NCI-H2227 treated with DMSO at 0.1 percent for 48 hours (cell line): ENCODE results near the gene SORT1.
"Not testable (repeated sequence)": the region's sequence is repeated elsewhere in the genome, so short reads cannot be mapped to it uniquely, and the experiment has no call there.

Source experiments
- DNase-seq: peaks from one replicate; lab custom pipeline; 2025; lab: John Stamatoyannopoulos, UW

SORT1 gene

DNA sequence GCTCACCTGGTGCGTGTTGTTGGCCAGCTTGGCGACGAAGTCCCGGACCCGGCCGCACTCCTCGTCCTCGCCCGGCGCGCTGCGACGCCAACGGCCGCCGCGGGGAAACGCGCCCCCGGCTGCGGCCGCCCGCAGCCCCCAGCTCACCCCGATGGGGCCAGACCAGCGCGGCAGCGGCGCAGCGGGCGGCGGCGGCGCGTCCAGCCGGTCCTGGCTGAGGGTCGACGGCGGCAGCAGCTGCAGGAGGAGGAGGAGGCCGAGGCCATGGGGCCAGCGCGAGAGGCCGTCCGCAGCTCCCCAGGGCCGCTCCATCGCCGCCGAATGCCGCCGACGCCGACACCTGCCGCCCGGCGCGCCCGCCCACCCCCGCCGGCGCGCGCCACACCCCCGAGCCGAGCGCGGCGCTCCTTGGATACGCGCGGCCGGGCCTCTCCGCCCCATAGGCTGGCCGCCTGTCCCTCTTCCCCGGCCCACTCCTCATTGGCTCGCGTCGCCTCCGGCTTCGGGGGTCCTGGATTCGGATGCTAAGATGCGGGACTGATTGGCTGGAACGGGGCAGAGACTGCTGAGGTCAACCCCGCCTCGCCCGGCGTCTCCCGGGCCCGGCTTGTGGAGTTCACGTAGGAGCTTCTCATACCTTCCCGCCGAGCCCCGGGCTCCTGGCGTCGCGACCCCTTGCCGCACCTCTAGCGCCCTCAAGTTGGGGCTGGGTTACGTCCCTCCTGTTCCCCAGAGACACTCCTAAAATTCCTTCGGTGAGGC lies at the start of gene SORT1:
Gene SORT1 (minus strand): TSS at position 338 of the 762 bp plus-strand sequence. CDS start 26 bp downstream, at position 312.
- DNase-seq: peak; percentile 96

DNA sequence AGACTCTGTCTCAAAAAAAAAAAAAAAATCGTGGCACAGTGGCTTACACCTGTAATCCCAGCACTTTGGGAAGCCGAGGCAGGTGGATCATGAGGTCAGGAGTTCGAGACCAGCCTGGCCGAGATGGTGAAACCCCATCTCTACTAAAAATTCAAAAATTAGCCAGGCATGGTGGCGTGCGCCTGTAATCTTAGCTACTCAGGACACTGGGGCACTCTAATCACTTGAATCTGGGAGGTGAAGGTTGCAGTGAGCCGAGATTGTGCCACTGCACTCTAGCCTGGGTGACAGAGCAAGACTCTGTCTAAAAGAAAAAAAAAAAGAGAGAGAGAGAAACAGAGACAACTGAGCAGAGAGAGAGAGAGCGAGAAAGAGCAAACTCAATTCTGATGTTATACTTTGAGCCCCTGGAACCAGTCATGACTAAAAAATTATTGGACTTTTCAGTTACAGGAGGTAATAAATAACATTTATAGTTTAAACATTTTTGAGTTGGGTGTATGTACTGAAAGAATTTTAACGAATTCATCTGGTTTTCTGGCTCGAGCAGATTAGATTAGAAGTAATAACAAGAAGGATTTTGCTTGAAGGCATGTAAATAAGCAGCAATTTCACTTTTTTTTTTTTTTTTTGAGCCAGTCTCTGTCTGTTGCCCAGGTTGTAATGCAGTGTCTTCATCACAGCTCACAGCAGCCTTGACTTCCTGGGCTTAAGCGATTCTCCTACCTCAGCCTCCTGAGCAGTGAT lies 48.4 kb upstream of the SORT1 start:
- not testable (repeated sequence) for DNase-seq

DNA sequence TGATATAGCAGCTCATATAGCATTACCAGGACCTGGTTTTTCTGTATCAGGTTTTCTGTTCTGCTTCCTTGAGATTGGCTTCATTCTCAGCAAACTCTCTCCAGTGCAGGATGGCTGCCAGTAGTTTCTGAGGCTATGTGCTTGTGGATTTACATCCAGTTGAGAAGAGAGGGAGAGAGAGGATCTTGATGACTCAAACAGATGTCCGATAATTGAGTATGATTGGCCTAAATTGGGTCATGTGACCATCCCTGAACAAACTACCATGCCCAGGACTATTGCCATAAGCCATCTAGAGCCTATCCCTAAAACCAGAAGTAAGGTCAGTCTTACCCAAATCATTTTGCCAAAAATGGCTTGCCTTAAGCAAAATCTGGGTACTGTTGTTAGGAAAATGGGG lies 46.6 kb upstream of the SORT1 start:
- DNase-seq: no peak

- no peak for DNase-seq
Observed at GRCh38 chr1:109443476-109443875, 45.8 kb upstream of the SORT1 start.

DNA sequence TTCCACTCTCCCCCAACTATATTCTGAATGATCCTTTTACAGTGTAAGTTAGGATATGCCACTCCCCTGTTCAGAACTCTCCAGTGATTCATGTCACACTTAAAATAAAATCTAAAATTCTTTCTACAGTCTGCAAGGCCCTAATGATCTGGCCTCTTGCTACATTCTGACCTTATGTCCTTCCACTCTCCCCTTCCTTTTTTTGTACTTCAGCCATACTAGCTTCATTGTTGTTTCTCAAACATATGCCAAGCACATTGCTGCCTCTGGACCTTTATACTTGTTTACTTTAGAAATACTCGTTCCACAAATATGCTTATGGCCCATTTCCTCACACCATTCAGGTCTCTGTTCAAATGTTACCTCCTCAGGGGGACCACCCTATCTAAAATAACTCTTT lies 43.4 kb upstream of the SORT1 start:
- DNase-seq: no peak

DNA sequence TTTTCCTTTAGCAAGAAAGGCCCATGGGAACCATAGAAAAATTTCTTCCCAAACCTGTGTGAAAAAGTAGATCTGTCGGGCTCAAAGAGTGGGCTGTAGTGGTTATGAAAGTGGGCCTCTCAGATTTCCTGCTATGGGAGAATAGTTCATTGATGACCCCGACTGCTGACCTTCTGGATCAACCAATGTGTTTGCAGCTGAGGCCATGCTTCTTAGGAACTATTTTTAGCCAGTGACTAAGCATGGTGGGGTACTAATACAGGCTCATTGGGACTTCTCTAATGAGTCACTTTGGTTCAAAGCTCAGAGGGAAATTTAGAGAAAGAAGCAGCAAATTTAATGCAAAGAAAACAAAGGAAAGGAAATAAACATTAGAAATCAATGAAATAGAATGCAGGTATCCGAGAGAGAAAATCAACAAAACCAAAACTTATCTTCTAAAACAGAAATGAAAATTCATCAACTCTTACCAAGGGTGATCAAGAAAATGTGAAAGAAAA lies 41.1 kb upstream of the SORT1 start:
- DNase-seq: no peak

DNA sequence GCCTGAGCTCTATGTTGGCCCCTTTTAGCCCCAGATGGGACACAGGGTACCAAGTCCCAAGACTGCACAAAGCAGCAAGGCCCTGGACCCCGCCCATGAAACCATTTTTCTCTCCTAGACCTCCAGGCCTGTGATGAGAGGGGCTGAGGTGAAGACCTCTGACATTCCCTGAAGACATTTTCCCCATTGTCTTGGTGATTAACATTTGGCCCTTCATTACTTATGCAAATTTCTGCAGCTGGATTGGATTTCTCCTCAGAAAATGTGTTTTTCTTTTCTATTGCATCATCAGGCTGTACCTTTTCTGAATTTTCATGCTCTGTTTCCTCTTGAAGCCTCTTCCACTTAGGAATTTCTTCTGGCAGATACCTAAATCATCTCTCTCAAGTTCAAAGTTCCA lies 36.8 kb upstream of the SORT1 start:
- no peak for DNase-seq

DNA sequence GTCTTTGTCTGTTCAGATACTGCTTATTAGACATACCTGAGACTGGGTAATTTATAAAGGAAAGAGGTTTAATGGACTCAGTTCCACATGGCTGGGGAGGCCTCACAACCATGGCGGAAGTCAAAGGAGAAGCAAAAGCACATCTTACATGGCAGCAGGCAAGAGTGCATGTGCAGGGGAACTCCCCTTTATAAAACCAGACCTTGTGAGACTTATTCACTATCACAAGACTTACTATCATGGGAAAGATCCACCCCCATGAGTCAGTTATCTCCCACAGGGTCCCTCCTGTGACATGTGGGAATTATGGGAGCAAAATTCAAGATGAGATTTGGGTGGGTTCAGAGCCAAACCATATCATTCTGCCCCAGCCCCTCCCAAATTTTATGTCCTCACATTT lies 35.6 kb upstream of the SORT1 start:
- DNase-seq: no peak

DNA sequence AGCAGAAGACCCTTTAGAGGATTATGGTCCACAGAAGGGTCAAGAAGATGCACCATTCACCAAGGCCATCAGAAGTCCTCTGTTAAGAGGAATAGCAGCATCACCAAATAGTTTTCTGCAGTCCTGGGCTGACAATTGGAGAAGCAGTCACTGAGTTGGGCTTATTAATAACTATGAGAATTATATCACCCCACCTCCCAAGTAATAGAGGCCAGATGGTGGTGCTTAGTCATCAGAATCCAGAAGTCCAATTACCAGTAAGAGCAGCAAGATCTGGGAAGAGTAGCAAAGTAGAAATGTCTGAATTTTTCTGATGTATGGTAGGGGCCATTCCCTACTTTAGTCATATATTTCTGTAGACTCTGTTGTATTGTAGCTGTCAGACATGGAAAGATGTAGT lies 34.6 kb upstream of the SORT1 start:
- no peak for DNase-seq

GRCh38 chr1:109427171-109427467 lies 29.4 kb upstream of the SORT1 start:
- no peak for DNase-seq

GRCh38 chr1:109426281-109427170 lies 28.8 kb upstream of the SORT1 start, which contains the start of gene PSMA5:
PSMA5 (minus strand) TSS chr1:109426448; CDS start chr1:109426330, 118 bp downstream.
- DNase-seq: peak; percentile 97

DNA sequence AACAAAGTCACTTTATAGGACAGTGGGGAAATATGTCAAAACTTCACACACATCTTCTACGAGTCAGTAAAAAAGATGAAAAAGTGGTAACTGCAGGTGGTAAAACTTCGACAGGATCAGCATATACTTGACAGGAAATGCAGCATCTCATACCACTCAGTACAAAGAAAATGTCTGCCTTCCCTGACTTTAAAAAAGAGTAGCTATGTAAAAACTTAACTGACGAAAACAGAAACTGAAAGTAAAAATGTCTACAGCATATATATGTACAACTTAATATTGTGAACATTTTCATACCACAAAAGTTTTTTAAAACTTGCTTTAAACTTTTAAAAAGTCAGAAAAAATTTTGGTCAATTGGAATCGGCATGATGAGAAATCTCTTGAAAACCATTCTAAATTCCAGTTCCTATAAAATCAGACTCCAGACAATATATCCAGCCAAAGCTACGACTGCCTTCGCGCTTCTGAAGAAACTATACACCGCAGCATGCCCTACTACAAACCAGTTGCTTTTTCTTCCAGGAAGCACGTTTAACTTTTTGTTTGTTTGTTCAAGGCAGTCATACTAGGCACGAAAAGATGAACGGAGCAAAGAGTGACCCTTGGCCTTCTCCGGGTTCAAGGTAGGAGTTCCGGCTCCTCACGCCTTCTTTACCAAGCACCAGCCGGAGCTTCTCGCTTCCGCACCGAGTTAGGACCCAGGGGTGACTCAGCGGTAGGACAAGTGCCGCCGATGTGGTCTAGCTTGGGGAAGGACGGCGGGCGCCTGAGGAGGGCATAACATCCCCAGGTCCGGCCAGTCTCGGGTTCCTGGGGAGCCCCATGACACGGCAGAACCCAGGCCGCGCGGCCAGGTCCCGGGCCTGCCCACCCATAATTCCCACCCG lies 27.9 kb upstream of the SORT1 start:
- DNase-seq: no peak

- no peak for DNase-seq
Observed at GRCh38 chr1:109423498-109423897, 25.8 kb upstream of the SORT1 start.

DNA sequence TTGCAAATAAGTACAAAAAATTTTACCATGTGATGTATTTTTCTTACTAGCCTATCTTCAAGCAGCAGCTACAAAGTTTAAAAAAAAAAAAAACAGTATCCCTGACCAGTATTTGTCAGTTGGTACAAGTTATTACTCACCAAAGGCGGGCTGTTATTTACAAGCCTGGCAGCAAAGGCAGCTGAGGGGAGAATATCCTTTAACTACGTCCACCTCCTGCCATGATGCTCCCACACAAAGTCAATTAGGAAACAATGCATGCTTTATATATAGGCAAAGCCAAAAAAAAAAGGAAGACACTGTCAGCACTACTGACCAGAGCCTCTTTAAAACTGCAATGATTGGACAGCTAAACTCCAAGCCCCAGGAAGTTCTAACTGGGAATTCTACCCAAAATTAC lies 14.8 kb upstream of the SORT1 start:
- DNase-seq: no peak

- DNase-seq: no peak
Observed at GRCh38 chr1:109404838-109405237, 7.1 kb upstream of the SORT1 start.

DNA sequence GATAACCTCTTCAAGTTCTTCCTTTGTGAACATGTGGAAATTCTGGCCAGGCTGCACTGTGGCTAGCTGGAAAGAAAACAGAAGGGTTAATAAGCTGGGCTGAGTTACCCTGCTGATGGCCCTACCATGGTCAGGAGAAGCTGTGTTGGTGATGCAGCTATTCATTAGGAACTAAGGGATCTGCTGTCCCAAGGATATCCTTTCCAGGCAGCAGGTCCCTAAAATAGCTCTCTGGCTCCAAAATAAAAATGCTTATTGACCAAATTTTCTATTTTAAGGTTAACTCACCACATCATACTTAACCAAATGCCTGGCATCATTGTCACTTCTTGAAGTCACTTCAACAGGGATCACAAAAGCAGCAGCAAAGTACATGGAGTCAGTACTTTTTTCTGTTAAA lies 4.3 kb upstream of the SORT1 start:
- no peak for DNase-seq

DNA sequence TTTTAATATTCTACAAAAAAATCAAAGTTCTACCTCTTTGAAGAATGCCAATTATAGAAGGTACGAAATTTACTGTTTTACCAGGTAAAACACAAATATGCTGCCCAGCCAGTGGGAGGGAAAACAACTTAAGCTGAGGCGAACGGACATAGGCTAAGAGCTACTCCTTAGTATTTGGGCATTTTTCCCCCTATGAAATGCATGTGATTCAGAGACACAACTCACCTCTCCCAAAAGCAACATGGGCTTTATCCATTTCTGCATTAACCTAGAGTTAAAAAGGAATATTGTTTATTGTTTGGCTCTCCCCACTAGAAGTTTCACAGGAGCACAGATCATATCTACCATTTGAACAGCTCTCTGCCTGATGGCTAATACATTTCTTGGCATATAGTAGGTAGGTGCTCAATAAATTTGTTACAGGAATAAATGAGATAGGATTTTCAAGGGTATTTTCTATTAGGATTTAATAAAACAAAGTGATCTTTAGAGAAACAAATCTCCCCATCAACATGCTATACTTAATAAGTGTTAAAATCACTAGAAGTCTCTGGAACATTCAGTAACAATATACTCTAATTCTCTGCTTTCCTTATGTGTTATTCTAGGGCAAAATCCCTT lies 2.4 kb upstream of the SORT1 start:
- no peak for DNase-seq

DNA sequence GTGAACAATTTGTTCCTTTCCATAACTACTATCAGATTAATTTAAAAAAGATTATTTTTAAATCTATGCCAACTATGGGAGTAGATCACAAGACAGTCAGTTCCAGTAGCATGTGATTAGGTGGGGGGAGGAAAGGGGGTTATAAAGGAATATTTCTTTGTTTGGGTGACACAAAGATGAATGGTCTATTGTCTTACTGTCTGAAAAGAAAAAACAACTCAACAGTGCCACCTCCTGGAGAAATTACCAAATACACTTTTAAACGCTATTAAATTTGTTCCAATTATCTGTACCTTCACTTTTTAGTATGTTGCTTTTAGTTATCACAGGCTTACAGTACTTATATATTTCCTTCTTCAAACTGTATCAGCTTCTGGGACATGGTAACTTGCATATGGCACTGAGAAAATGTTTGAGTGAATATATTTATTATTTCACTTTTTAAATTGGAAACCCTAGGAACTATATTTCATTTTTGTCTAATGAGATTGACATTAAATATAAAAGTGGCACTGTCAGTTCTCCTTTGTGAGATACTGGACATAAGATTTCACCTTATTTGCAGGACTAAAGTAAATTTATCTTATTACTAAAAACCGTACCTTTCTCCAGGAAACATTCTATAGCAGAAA lies 1.7 kb upstream of the SORT1 start:
- DNase-seq: peak; percentile 78

DNA sequence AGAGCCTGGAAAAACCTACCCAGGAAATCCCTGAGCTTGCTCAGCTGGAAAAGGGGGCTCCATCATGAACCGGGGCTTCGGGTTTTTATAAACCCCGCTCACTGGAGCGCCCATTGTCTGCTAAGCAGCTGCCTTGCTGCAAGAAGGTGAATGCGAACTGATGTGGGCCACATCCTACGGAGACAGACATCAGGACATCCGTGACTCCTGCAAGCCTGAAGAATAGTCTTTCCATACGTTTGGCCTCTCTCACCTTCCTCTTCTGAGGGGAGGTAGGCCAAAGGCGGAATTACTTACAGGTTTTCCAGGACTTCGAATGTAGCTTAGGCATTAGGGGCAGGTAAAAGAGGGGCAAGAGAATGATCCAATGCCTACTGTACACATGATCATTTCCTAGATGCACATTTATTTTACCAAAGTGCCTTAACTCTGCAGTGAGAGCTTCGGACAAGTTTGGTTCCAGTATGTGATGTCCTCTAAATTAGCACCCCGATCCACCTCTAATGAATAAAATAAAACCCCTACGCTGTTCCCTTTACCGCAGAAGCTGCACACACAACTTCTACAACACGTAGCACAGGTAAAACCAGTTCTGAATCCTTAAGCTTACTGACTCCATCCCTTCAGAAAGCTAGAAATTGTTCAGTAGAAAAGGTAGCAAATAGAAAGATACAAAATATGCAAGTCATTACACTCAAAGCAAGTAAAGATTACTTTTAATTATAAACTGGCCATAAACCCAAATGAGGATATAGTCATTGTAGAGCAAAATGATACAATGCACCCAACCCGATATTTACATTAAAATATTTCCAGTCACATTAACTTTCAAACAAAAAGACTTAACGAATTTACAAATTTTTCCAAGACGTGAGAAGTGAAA lies 866 bp upstream of the SORT1 start:
- peak; percentile 57 for DNase-seq
